ENCODE data around the gene RPTOR.
"Not testable (repeated sequence)": the region's sequence is repeated elsewhere in the genome, so short reads cannot be mapped to it uniquely, and the experiment has no call there.

RPTOR gene

DNA sequence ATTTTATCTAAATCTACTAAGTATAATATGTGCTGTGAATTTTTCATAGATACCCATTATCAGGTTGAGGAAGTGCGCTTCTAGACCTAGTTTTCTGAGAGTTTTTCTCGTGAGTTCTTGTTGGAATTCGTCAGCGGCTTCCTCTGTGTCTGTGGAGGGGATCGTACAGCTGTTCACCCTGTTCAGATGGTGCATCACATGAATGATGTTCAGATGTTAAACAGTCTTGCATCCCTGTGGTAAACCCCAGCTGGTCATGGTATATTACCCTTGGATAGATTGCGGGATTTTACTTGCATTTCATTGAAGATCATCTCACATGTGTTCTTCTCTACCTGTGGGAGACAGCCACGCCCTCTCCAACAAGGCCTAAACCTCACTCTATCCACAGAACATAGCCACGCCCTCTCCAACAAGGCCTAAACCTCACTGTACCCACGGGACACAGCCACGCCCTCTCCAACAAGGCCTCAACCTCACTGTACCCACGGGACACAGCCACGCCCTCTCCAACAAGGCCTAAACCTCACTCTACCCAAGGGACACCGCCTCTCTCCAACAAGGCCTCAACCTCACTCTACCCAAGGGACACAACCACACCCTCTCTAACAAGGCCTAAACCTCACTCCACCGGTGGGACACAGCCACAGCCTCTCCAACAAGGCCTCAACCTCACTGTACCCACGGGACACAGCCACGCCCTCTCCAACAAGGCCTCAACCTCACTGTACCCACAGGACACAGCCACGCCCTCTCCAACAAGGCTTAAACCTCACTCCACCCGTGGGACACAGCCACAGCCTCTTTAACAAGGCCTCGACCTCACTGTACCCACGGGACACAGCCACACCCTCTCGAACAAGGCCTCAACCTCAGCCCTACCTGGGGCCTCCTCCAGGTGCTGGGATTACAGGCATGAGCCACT, 266.8 kb downstream of the RPTOR start:
- peak overlapping the region; percentile 90 for H3K27ac Mint-ChIP-seq (ENCODE audit: low read depth)
- H3K9me3 Mint-ChIP-seq, result peaks cover 7% of the 10 kb centered on the region
- peaks cover 36% of the 10 kb centered on the region for H3K4me1 Mint-ChIP-seq
- H3K27me3 Mint-ChIP-seq, result no peaks in the 10 kb centered on the region
- ATAC-seq (replicated peaks; ENCODE audit: extremely low read depth, poor library complexity, severe bottlenecking), result no peak
- DNase-seq (ENCODE audit: low spot score in 2 of 2), result no peak
- no peak overlapping the region for H3K4me3 Mint-ChIP-seq
- peaks cover 4% of the 10 kb centered on the region for H3K36me3 Mint-ChIP-seq (ENCODE audit: insufficient read depth)

DNA sequence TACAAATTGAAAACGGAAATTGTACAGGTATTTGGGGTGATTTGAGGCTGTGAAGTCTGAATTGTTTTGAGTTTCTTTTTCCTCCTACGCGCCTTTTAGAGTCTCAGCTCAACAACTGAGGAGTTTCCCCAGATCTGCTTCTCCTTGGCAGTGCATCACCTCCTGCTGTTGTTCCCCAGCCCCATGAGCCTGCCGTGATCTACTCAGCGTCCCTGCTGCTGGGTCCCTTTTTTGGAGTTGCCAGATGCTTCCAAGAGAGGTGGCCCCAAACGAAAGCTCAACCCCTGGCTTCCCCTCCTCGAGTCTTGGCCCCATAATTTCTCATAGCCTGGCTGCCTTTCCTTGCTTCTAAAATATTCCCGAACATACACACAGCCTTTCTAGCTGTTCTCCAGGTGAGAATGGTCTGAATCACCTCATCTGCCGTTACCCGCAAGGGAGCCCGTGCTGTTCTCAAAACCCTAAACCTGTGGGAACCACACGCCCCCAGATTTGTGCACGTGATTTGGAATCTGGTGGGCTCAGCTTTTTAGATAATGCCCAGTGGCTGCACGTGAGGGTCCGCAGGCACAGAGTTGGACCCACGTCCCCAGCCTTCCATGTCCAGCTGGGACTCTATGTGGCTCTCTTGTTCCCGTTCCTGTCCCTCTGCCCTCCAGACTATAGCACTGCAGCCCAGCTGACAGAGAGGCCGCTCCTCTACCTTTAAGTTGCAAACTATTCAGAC, 267.9 kb downstream of the RPTOR start:
- no peak for DNase-seq (ENCODE audit: low spot score in 2 of 2)
- Mint-ChIP-seq H3K36me3 (ENCODE audit: insufficient read depth) (peaks cover 7% of the 10 kb centered on the region), H3K27me3 (no peaks in the 10 kb centered on the region), H3K9me3 (peaks cover 3% of the 10 kb centered on the region), H3K4me1 (peaks cover 42% of the 10 kb centered on the region), H3K27ac (ENCODE audit: low read depth) (peak overlapping the region; percentile 90), H3K4me3 (peak overlapping the region; percentile 7)
- ATAC-seq (replicated peaks; ENCODE audit: extremely low read depth, poor library complexity, severe bottlenecking), result no peak

DNA sequence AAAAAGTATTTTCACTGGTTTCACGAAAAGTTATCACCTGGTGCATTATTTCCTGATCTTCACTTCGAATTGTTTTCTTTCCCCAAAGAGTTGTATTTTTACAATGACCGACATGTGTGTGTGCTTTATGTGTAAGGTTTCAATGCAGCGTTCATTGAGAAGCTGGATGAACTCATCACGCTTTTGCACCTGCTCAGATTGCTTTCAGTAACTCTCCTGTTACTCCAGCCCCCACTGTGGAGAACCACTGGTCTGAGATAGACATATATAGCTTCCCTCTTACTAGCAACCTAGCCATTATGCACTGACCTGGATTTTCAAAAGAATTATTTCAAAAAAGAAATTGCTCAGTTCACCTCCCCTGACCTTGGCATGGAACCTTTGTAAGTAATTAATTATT, 268.7 kb downstream of the RPTOR start:
- H3K36me3 Mint-ChIP-seq (ENCODE audit: insufficient read depth), result peaks cover 7% of the 10 kb centered on the region
- H3K9me3 Mint-ChIP-seq, result no peaks in the 10 kb centered on the region
- DNase-seq (ENCODE audit: low spot score in 2 of 2), result no peak
- no peaks in the 10 kb centered on the region for H3K27me3 Mint-ChIP-seq
- no peak overlapping the region for H3K4me3 Mint-ChIP-seq
- H3K27ac Mint-ChIP-seq (ENCODE audit: low read depth), result no peak overlapping the region
- no peak for ATAC-seq (replicated peaks; ENCODE audit: extremely low read depth, poor library complexity, severe bottlenecking)
- peaks cover 46% of the 10 kb centered on the region for H3K4me1 Mint-ChIP-seq

DNA sequence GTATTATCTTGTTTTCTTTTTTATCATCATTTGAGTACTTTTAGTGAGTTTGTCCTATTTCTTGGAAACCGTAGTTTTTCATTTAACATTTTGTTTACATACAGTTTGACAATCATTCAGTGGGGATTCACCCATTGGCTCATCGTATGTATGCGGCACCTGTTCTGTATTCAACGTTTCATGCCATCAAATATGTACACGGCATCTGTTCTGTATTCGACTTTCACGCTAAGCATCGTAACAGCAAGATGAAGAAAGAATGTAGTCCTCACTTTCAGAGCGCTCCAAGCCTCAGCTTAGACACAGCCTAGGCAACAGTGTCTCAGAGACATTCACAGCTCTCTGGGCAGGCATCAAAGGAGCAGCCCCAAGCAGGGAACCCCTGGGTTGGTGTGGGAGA, 269.9 kb downstream of the RPTOR start:
- Mint-ChIP-seq H3K4me3 (no peak overlapping the region), H3K9me3 (no peaks in the 10 kb centered on the region), H3K4me1 (peaks cover 43% of the 10 kb centered on the region), H3K27me3 (no peaks in the 10 kb centered on the region), H3K36me3 (ENCODE audit: insufficient read depth) (peaks cover 7% of the 10 kb centered on the region), H3K27ac (ENCODE audit: low read depth) (no peak overlapping the region)
- ATAC-seq (replicated peaks; ENCODE audit: extremely low read depth, poor library complexity, severe bottlenecking) (no peak), DNase-seq (ENCODE audit: low spot score in 2 of 2) (no peak)

DNA sequence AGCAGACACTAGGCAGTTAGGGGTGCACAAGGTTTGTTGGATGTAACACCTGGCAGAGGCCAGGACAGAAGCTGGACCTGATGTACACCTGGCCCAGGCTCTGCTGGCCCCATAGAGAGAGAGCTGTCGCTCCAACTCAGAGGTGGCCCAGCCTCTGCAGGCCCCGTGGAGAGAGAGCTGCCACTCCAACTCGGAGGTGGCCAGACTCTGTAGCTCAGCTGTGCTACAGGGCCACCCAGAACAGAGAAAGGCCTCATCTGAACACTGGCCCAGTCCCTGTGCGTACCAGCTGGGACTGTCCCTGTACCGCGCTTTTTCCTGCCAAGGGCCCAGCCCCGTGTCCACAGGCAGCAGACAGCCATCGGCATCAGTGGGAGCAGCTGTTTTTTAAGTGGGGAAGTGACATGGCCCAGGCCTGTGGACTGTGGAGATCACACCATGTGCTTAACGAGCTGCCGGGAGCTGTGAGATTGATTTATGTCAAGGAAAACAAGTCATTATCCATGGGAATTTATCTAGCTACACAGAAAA, 270.6 kb downstream of the RPTOR start:
- DNase-seq (ENCODE audit: low spot score in 2 of 2), result no peak
- Mint-ChIP-seq H3K27me3 (no peaks in the 10 kb centered on the region), H3K9me3 (no peaks in the 10 kb centered on the region), H3K4me3 (no peak overlapping the region), H3K27ac (ENCODE audit: low read depth) (no peak overlapping the region), H3K4me1 (peaks cover 49% of the 10 kb centered on the region), H3K36me3 (ENCODE audit: insufficient read depth) (peaks cover 7% of the 10 kb centered on the region)
- no peak for ATAC-seq (replicated peaks; ENCODE audit: extremely low read depth, poor library complexity, severe bottlenecking)

DNA sequence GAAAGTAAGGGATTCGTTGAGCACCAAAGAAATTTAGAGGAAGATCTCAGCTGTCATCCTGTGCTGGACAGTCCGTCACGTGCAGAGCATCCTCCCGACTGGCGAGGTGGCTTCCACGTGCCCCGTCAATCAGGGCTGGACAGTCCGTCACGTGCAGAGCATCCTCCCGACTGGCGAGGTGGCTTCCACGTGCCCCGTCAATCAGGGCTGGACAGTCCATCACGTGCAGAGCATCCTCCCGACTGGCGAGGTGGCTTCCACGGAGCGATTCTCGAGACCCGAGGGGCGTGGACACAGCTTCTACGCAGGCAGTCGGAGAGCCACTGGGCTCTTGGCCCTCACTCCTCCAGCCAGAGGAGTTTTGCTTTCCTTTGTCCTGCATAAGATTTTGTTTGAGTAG, 271.1 kb downstream of the RPTOR start:
- H3K27me3 Mint-ChIP-seq; H3K4me3 Mint-ChIP-seq; H3K27ac Mint-ChIP-seq (ENCODE audit: low read depth); H3K9me3 Mint-ChIP-seq; DNase-seq (ENCODE audit: low spot score in 2 of 2); ATAC-seq (replicated peaks; ENCODE audit: extremely low read depth, poor library complexity, severe bottlenecking); H3K36me3 Mint-ChIP-seq (ENCODE audit: insufficient read depth): not testable (repeated sequence)
- H3K4me1 Mint-ChIP-seq, result peaks cover 49% of the 10 kb centered on the region

DNA sequence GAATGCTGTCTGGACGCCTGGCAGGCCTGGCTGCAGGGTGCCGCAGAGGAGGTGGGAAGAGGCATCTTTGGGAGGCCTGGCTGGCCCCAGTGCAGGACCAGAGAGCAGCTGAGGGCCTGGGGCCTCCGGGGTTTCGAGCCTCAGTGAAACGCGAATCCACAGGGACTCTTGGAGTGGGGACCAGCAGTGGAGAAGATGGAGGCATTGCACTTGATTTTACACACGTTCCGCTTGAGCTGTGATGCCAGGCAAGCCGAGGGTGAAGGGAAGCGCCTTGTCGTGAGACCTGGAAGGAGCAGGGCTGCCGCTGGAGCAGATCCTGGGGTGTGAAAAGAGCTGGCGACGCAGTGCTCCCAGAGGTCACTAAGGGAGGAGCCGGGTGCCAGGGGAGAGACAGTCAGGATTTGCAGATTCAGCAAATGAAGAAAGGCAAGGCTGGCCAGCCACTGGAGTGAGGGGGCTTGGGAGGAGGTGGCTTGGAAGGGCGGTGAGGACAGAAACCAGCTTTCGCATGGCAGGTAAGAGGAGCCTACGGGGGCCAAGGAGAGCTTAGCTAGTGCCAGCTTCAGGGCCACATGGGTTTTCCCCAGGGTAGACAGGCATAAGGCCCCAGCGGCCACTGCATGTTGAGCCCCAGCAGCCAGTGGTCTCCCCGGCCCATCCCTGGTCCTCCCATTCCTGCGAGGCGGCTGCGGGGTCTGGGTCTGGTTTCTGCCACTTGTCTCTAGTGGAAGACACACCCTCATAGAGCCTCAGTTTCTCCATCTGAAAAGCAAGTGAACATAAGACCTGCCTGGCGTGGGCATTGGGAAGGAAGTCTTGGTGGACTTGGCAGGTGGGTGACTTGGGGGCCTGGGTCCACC, 271.8 kb downstream of the RPTOR start:
- H3K4me3 Mint-ChIP-seq, result no peak overlapping the region

DNA sequence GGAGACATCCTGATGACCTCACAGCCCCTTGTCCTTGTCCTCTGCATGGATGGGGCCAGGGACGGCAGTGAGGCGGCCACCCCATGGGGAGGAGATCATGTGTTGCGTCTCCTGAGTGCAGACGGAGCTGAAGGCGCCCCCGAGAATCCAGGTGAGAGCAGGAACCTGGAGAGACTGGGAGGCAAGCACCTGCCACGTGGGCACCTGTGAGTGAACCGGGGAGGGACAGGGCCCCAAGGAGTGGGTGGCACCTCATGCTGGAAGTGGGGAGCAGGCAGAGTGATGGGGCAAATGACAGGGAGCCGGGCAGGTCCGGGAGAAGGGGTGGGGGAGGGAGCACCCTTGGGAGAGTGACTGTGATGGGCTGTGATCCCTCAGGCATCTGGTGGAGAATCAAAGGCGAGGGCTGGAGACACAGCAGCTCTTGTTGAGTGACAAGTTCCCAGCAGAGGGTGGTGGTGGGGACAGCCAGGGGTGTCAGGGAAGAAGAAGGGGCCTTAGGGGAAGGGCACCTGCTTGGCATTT, 272.7 kb downstream of the RPTOR start:
- ATAC-seq (replicated peaks; ENCODE audit: extremely low read depth, poor library complexity, severe bottlenecking), result no peak
- Mint-ChIP-seq H3K27ac (ENCODE audit: low read depth) (peak overlapping the region; percentile 52), H3K27me3 (no peaks in the 10 kb centered on the region), H3K4me1 (peaks cover 39% of the 10 kb centered on the region), H3K36me3 (ENCODE audit: insufficient read depth) (peaks cover 6% of the 10 kb centered on the region), H3K9me3 (no peaks in the 10 kb centered on the region), H3K4me3 (no peak overlapping the region)
- DNase-seq (ENCODE audit: low spot score in 2 of 2), result no peak

More for the DNA sequence above, 271.8 kb downstream of the RPTOR start:
- ATAC-seq (replicated peaks; ENCODE audit: extremely low read depth, poor library complexity, severe bottlenecking) (no peak), DNase-seq (ENCODE audit: low spot score in 2 of 2) (no peak)
- Mint-ChIP-seq H3K9me3 (no peaks in the 10 kb centered on the region), H3K36me3 (ENCODE audit: insufficient read depth) (peaks cover 7% of the 10 kb centered on the region), H3K27ac (ENCODE audit: low read depth) (peak overlapping the region; percentile 52), H3K4me1 (peaks cover 43% of the 10 kb centered on the region), H3K27me3 (no peaks in the 10 kb centered on the region)

DNA sequence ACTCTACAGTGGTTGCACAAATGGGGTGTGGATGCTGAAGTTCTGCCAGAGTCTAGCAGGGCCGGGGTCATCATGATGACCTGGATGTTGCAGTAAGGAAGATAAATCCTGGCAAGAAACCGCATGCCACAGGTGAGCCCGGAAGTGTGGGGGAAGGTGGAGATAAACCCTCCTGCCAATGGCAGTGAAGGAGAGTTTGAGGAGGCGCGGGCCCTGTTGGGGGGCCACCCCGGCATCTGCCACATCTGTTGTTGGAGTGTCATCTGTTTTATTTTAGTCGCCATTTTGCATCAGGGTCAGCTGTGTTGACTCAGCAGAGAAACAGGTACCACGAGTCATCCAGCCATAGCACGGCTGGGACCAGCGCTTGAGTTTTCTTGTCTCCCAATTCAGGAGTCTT, 273.2 kb downstream of the RPTOR start:
- H3K36me3 Mint-ChIP-seq (ENCODE audit: insufficient read depth), result peaks cover 6% of the 10 kb centered on the region
- H3K27ac Mint-ChIP-seq (ENCODE audit: low read depth), result peak overlapping the region; percentile 52
- H3K4me1 Mint-ChIP-seq, result peaks cover 35% of the 10 kb centered on the region
- no peaks in the 10 kb centered on the region for H3K27me3 Mint-ChIP-seq
- ATAC-seq (replicated peaks; ENCODE audit: extremely low read depth, poor library complexity, severe bottlenecking) (no peak), DNase-seq (ENCODE audit: low spot score in 2 of 2) (no peak)
- H3K4me3 Mint-ChIP-seq, result no peak overlapping the region
- no peaks in the 10 kb centered on the region for H3K9me3 Mint-ChIP-seq

DNA sequence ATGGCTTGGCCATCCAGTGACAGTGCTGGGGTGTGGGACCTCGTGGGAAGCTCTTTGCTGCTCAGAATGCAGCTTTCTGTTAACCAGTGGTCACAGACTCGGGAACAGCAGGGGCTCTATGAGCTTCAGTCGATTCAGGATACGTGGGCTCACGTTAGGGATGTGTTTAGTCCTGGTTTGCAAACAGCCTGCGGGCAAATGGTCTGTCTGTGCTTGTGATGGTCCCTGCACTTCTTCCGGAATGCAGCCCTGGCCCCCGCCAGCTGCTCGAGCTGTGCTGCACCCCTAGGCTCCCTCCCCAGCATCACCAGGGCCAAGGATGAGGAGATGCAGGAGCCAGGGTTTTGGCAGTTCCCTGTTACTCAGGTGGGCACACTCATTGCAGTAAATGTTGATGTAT, 274.2 kb downstream of the RPTOR start:
- Mint-ChIP-seq H3K9me3 (no peaks in the 10 kb centered on the region), H3K27me3 (no peaks in the 10 kb centered on the region), H3K4me3 (no peak overlapping the region), H3K27ac (ENCODE audit: low read depth) (no peak overlapping the region), H3K36me3 (ENCODE audit: insufficient read depth) (peaks cover 10% of the 10 kb centered on the region), H3K4me1 (peaks cover 30% of the 10 kb centered on the region)
- ATAC-seq (replicated peaks; ENCODE audit: extremely low read depth, poor library complexity, severe bottlenecking) (no peak), DNase-seq (ENCODE audit: low spot score in 2 of 2) (no peak)

DNA sequence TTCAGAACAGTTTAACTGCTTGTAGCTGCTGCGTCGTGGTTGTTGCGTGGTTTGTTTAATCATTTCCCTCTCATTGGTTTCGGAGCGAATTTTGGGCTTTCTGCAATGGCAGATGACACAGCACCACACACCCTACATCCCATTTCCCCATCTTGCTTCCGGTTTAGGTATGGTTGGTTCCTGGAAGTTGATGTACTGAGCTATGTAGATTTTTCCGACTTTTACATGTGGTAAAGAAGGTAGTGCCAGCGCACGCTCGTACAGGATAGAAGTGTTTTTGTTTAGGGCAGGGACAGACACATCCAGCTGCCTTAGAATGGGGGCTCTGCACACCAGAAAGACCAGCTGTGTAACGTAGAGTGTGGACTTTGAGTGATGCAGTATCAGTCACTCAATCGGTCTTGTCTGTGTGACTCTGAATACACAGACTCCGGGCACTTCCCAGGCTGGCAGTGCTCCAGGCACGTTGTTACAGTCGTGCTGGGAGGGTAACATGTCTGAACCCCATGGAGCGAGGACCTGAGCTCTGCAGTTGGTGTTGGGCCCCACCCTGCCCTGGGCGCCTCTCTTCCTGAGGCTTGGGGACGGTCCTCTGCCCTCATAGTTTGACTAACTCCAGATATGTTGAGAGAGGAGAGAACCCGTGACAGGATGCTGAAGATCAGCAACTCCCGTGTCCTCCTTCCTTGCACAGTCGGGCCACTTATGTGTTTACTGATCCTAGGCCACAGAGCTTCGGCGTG, 275.0 kb downstream of the RPTOR start:
- no peaks in the 10 kb centered on the region for H3K9me3 Mint-ChIP-seq
- DNase-seq (ENCODE audit: low spot score in 2 of 2), result no peak
- H3K27me3 Mint-ChIP-seq, result no peaks in the 10 kb centered on the region
- H3K4me1 Mint-ChIP-seq, result peaks cover 30% of the 10 kb centered on the region
- H3K36me3 Mint-ChIP-seq (ENCODE audit: insufficient read depth), result peaks cover 12% of the 10 kb centered on the region
- no peak for ATAC-seq (replicated peaks; ENCODE audit: extremely low read depth, poor library complexity, severe bottlenecking)
- H3K27ac Mint-ChIP-seq (ENCODE audit: low read depth), result peak overlapping the region; percentile 49
- no peak overlapping the region for H3K4me3 Mint-ChIP-seq

Measured in central memory CD8-positive, alpha-beta T cell (primary cell).